ENCODE measurements around the gene FXYD3.

FXYD3 gene

GRCh38 chr19:35106291-35106583, 9.4 kb upstream of the FXYD3 start:
- no peak for DNase-seq (ENCODE audit: low read depth in 2 of 2)

- no peak for DNase-seq (ENCODE audit: low read depth in 2 of 2)
These were observed 8.6 kb upstream of the FXYD3 start for GRCh38 chr19:35106898-35107541.

GRCh38 chr19:35107545-35107944, 8.1 kb upstream of the FXYD3 start:
- no peak for DNase-seq (ENCODE audit: low read depth in 2 of 2)

- DNase-seq (ENCODE audit: low read depth in 2 of 2): no peak
These were observed 6.9 kb upstream of the FXYD3 start for GRCh38 chr19:35108730-35109129.

GRCh38 chr19:35109395-35110112, 6.1 kb upstream of the FXYD3 start:
- no peak for DNase-seq (ENCODE audit: low read depth in 2 of 2)

- no peak for DNase-seq (ENCODE audit: low read depth in 2 of 2)
These were observed 4.6 kb upstream of the FXYD3 start for GRCh38 chr19:35110974-35111373.

GRCh38 chr19:35112995-35113688, 2.5 kb upstream of the FXYD3 start:
- DNase-seq (ENCODE audit: low read depth in 2 of 2): no peak

GRCh38 chr19:35114353-35115176, 1.1 kb upstream of the FXYD3 start:
- peak; percentile 43 for DNase-seq (ENCODE audit: low read depth in 2 of 2)

- DNase-seq (ENCODE audit: low read depth in 2 of 2): no peak
These were observed 614 bp downstream of the FXYD3 start for GRCh38 chr19:35116072-35116801.

GRCh38 chr19:35117116-35117515, 1.5 kb downstream of the FXYD3 start:
- DNase-seq (ENCODE audit: low read depth in 2 of 2): no peak

GRCh38 chr19:35117799-35118198, 2.2 kb downstream of the FXYD3 start:
- no peak for DNase-seq (ENCODE audit: low read depth in 2 of 2)

GRCh38 chr19:35118268-35119020, 2.8 kb downstream of the FXYD3 start:
- DNase-seq (ENCODE audit: low read depth in 2 of 2): no peak

- DNase-seq (ENCODE audit: low read depth in 2 of 2): no peak
These were observed 3.5 kb downstream of the FXYD3 start for GRCh38 chr19:35119091-35119490.

- DNase-seq (ENCODE audit: low read depth in 2 of 2): no peak
These were observed 4.0 kb downstream of the FXYD3 start for GRCh38 chr19:35119578-35120155.

GRCh38 chr19:35120492-35120891, 4.9 kb downstream of the FXYD3 start:
- DNase-seq (ENCODE audit: low read depth in 2 of 2): no peak

- DNase-seq (ENCODE audit: low read depth in 2 of 2): no peak
These were observed 5.3 kb downstream of the FXYD3 start for GRCh38 chr19:35120898-35121297.

- DNase-seq (ENCODE audit: low read depth in 2 of 2): no peak
These were observed 7.3 kb downstream of the FXYD3 start for GRCh38 chr19:35122687-35123551.

GRCh38 chr19:35123573-35123972, 8.0 kb downstream of the FXYD3 start:
- DNase-seq (ENCODE audit: low read depth in 2 of 2): no peak
